Right forelimb (tissue), 1 donor: ENCODE data around the gene CAMLG.
"Not testable (repeated sequence)": the region's sequence is repeated elsewhere in the genome, so short reads cannot be mapped to it uniquely, and the experiment has no call there.

Experiments used
- DNase-seq: peaks from one replicate; pipeline ENCODE4 v3.0.0-alpha.2; 2018

CAMLG gene

GRCh38 chr5:134738133-134738962 lies at the start of gene CAMLG:
Gene CAMLG, plus strand, starts transcription at chr5:134738548. Its CDS starts 73 bp downstream, at chr5:134738621.
- DNase-seq = peak; percentile 99

- DNase-seq = not testable (repeated sequence)
Observed at GRCh38 chr5:134690144-134690543, 48.2 kb upstream of the CAMLG start.

GRCh38 chr5:134692722-134693121 lies 45.6 kb upstream of the CAMLG start:
- no peak for DNase-seq

- no peak for DNase-seq
Observed at GRCh38 chr5:134708301-134708700, 30.0 kb upstream of the CAMLG start.

GRCh38 chr5:134714120-134714519 lies 24.2 kb upstream of the CAMLG start:
- no peak for DNase-seq

- DNase-seq = no peak
Observed at GRCh38 chr5:134714541-134714940, 23.8 kb upstream of the CAMLG start.

- not testable (repeated sequence) for DNase-seq
Observed at GRCh38 chr5:134715466-134715865, 22.9 kb upstream of the CAMLG start.

- DNase-seq = no peak
Observed at GRCh38 chr5:134724872-134725271, 13.5 kb upstream of the CAMLG start.

GRCh38 chr5:134732819-134733218 lies 5.5 kb upstream of the CAMLG start:
- DNase-seq = no peak

GRCh38 chr5:134735243-134735642 lies 3.1 kb upstream of the CAMLG start:
- no peak for DNase-seq

GRCh38 chr5:134736173-134736812 lies 2.1 kb upstream of the CAMLG start:
- no peak for DNase-seq

GRCh38 chr5:134738963-134739661 lies 764 bp downstream of the CAMLG start:
- no peak for DNase-seq

GRCh38 chr5:134741052-134741451 lies 2.7 kb downstream of the CAMLG start:
- DNase-seq = no peak

GRCh38 chr5:134742134-134742533 lies 3.8 kb downstream of the CAMLG start:
- no peak for DNase-seq

GRCh38 chr5:134749415-134749814 lies 11.1 kb downstream of the CAMLG start:
- no peak for DNase-seq

GRCh38 chr5:134758176-134758503 lies 19.8 kb downstream of the CAMLG start:
- DNase-seq = no peak

GRCh38 chr5:134758504-134759341 lies 20.4 kb downstream of the CAMLG start, which contains the start of gene DDX46:
Gene DDX46, plus strand, starts transcription at chr5:134758779. Its CDS starts 160 bp downstream, at chr5:134758939.
- peak; percentile 95 for DNase-seq

GRCh38 chr5:134767528-134768291 lies 29.4 kb downstream of the CAMLG start:
- DNase-seq = not testable (repeated sequence)

- DNase-seq = no peak
Observed at GRCh38 chr5:134769206-134769605, 30.9 kb downstream of the CAMLG start.

GRCh38 chr5:134772461-134773125 lies 34.2 kb downstream of the CAMLG start:
- DNase-seq = no peak

- no peak for DNase-seq
Observed at GRCh38 chr5:134777366-134777765, 39.0 kb downstream of the CAMLG start.
